ENCODE data around the gene TBXAS1.

DNA sequence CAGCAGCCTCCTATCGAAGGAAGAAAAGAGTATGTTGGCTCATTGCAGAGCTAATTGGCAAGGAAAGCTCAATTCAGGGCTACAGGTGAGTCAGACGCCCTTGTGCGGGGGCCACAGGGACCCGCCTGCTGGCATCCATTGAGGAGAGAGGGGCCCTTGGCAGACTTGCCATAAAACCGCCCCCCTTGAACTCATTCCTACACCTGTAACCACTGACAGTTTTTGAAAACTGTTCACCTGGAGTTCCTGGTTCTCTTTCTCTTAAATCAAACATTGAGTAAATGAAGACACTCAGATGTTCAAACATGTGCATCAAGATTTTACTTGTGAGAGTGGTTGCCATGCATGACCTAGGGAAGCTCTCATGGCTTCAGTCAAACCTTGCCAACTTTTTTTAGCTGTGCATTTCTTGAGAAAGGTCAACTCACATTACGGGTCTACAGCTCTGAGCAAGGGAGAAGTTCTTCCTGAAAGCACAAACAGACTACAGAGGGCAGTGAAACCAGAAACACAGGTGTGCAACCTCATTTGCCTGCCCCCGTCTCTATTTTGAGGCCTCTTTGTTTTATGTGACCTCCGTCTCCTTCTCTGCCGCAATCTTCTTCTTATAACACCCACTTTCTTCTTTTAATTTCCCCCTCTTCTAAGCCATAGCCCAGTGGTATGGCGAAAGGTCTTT is 87.8 kb downstream of the TBXAS1 start:
- TF ChIP-seq, protein P1, sequence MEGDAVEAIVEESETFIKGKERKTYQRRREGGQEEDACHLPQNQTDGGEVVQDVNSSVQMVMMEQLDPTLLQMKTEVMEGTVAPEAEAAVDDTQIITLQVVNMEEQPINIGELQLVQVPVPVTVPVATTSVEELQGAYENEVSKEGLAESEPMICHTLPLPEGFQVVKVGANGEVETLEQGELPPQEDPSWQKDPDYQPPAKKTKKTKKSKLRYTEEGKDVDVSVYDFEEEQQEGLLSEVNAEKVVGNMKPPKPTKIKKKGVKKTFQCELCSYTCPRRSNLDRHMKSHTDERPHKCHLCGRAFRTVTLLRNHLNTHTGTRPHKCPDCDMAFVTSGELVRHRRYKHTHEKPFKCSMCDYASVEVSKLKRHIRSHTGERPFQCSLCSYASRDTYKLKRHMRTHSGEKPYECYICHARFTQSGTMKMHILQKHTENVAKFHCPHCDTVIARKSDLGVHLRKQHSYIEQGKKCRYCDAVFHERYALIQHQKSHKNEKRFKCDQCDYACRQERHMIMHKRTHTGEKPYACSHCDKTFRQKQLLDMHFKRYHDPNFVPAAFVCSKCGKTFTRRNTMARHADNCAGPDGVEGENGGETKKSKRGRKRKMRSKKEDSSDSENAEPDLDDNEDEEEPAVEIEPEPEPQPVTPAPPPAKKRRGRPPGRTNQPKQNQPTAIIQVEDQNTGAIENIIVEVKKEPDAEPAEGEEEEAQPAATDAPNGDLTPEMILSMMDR (IDR thresholded peaks at IDR 0.05; ENCODE audit: low read length): no peak; the same call in 1 of the 2 replicates
- no peak for TF ChIP-seq EZH2 (optimal IDR thresholded peaks at IDR 0.05; ENCODE audit: low read depth, low read length)
